Liver (tissue), 3 donors: ENCODE data around the gene PRSS33.

Experiments used
- ATF3 ChIP-seq: IDR thresholded peaks from 2 replicates; pipeline ENCODE4 v1.6.1; 2016; ENCODE audit warnings: antibody characterized with exemption
- CTCF ChIP-seq: fragments of 150-350 bp; IDR thresholded peaks from 2 replicates; pipeline ENCODE4 v1.5.1; 2017; ENCODE audit warnings: improper control_type of control experiment, low read depth, low read length; ENCODE audit not compliant: missing input control
- EGR1 ChIP-seq, 2 donors: IDR thresholded peaks; 2 replicates each; pipeline ENCODE4 v1.6.1; 2016 to 2018; ENCODE audit warnings: antibody characterized with exemption in 2 of 2, low read depth in 2 of 2
- MAX ChIP-seq: IDR thresholded peaks from 2 replicates; pipeline ENCODE4 v1.6.1; 2016; ENCODE audit warnings: antibody characterized with exemption
- NR2F2 ChIP-seq: IDR thresholded peaks from 2 replicates; pipeline ENCODE4 v1.6.1; 2016; ENCODE audit warnings: antibody characterized with exemption
- RAD21 ChIP-seq, 2 donors: IDR thresholded peaks; 2 replicates each; pipeline ENCODE4 v1.6.1; 2016; ENCODE audit warnings: antibody characterized with exemption in 2 of 2, mild to moderate bottlenecking in 2 of 2
- REST ChIP-seq: IDR thresholded peaks from 2 replicates; pipeline ENCODE4 v1.6.1; 2016; ENCODE audit warnings: antibody characterized with exemption, mild to moderate bottlenecking
- RXRA ChIP-seq, 2 donors: IDR thresholded peaks; 2 replicates each; pipeline ENCODE4 v1.6.1; 2017 to 2018; ENCODE audit warnings: antibody characterized with exemption in 2 of 2, mild to moderate bottlenecking in 1 of 2
- SP1 ChIP-seq: IDR thresholded peaks from 2 replicates; pipeline ENCODE4 v1.6.1; 2018; ENCODE audit warnings: antibody characterized with exemption, mild to moderate bottlenecking
- TAF1 ChIP-seq: conservative IDR thresholded peaks from 2 replicates; pipeline ENCODE4 v1.6.1; 2016; ENCODE audit warnings: antibody characterized with exemption, mild to moderate bottlenecking
- YY1 ChIP-seq: IDR thresholded peaks from 2 replicates; pipeline ENCODE4 v1.6.1; 2016; ENCODE audit warnings: antibody characterized with exemption, mild to moderate bottlenecking
- donor health status: healthy.
- donor health status: healthy.

GRCh38 chr16:2741168-2741567 is 46.2 kb downstream of the PRSS33 start:
- no peak for TF ChIP-seq CTCF
- TF ChIP-seq YY1, result no peak
- no peak for TF ChIP-seq ATF3
- no peak for TF ChIP-seq RAD21 (IDR thresholded peaks at IDR 0.05)
- no peak for TF ChIP-seq MAX
- no peak for TF ChIP-seq EGR1 (IDR thresholded peaks at IDR 0.05; ENCODE audit: low read depth in 2 of 2)
- no peak for TF ChIP-seq SP1
- no peak for TF ChIP-seq TAF1
- no peak for TF ChIP-seq NR2F2
- no peak for TF ChIP-seq REST
- TF ChIP-seq RXRA (IDR thresholded peaks at IDR 0.05), result no peak
